HL-60/S4 (cell line): ENCODE data around the gene MLYCD.

Source experiments
- in situ Hi-C: fragments of 300-500 bp; cut with MboI; formaldehyde crosslinking; loops from 2 replicates; pipeline ENCODE4 v1.14.3; 2022; ENCODE audit warnings: low sequenced_read_pairs

MLYCD gene

GRCh38 chr16:83953796-83954576, 55.1 kb downstream of the MLYCD start:
- in situ Hi-C loops = loop anchor here (10.0 to 25.0 kb wide), 3 partner anchors 111 to 533 kb away; partner anchors contain the start of genes ADAD2 and TAF1C

GRCh38 chr16:83954577-83955016, 55.7 kb downstream of the MLYCD start:
- in situ Hi-C loops = loop anchor here (10.0 to 25.0 kb wide), 3 partner anchors 110 to 533 kb away; partner anchors contain the start of genes ADAD2 and TAF1C

- in situ Hi-C loops = loop anchor here (10.0 to 25.0 kb wide), 3 partner anchors 109 to 532 kb away; partner anchors contain the start of genes ADAD2 and TAF1C
Observed at GRCh38 chr16:83955218-83956130, 56.6 kb downstream of the MLYCD start.

GRCh38 chr16:83956336-83957289, 57.7 kb downstream of the MLYCD start:
- in situ Hi-C loops = loop anchor here (10.0 to 25.0 kb wide), 3 partner anchors 108 to 531 kb away; partner anchors contain the start of genes ADAD2 and TAF1C

- in situ Hi-C loops = loop anchor here (10.0 to 25.0 kb wide), 3 partner anchors 107 to 530 kb away; partner anchors contain the start of genes ADAD2 and TAF1C
Observed at GRCh38 chr16:83957296-83957855, 58.5 kb downstream of the MLYCD start.

- in situ Hi-C loops = loop anchor here (10.0 to 25.0 kb wide), 3 partner anchors 107 to 529 kb away; partner anchors contain the start of genes ADAD2 and TAF1C
Observed at GRCh38 chr16:83958137-83958845, 59.4 kb downstream of the MLYCD start.

- in situ Hi-C loops = loop anchor here (10.0 to 25.0 kb wide), 3 partner anchors 106 to 528 kb away; partner anchors contain the start of genes ADAD2 and TAF1C
Observed at GRCh38 chr16:83958846-83959565, 60.1 kb downstream of the MLYCD start.

GRCh38 chr16:83959656-83960434, 60.9 kb downstream of the MLYCD start:
- in situ Hi-C loops = loop anchor here (10.0 to 25.0 kb wide), 3 partner anchors 105 to 527 kb away; partner anchors contain the start of genes ADAD2 and TAF1C

- in situ Hi-C loops = loop anchor here (25.0 kb wide), 2 partner anchors 227 to 527 kb away; partner anchors contain the start of genes ADAD2 and TAF1C
Observed at GRCh38 chr16:83960521-83961249, 61.8 kb downstream of the MLYCD start.

GRCh38 chr16:83961591-83961990, 62.7 kb downstream of the MLYCD start:
- in situ Hi-C loops = loop anchor here (25.0 kb wide), 2 partner anchors 226 to 526 kb away; partner anchors contain the start of genes ADAD2 and TAF1C

- in situ Hi-C loops = loop anchor here (25.0 kb wide), 2 partner anchors 224 to 524 kb away; partner anchors contain the start of genes ADAD2 and TAF1C
Observed at GRCh38 chr16:83963277-83964119, 64.6 kb downstream of the MLYCD start.

GRCh38 chr16:83964684-83965443, 65.9 kb downstream of the MLYCD start:
- in situ Hi-C loops = loop anchor here (25.0 kb wide), 2 partner anchors 222 to 522 kb away; partner anchors contain the start of genes ADAD2 and TAF1C

- in situ Hi-C loops = loop anchor here (25.0 kb wide), 2 partner anchors 222 to 522 kb away; partner anchors contain the start of genes ADAD2 and TAF1C
Observed at GRCh38 chr16:83965444-83966152, 66.7 kb downstream of the MLYCD start.
